Measurements from ENCODE around the gene ZIC2.

Gene ZIC2

DNA sequence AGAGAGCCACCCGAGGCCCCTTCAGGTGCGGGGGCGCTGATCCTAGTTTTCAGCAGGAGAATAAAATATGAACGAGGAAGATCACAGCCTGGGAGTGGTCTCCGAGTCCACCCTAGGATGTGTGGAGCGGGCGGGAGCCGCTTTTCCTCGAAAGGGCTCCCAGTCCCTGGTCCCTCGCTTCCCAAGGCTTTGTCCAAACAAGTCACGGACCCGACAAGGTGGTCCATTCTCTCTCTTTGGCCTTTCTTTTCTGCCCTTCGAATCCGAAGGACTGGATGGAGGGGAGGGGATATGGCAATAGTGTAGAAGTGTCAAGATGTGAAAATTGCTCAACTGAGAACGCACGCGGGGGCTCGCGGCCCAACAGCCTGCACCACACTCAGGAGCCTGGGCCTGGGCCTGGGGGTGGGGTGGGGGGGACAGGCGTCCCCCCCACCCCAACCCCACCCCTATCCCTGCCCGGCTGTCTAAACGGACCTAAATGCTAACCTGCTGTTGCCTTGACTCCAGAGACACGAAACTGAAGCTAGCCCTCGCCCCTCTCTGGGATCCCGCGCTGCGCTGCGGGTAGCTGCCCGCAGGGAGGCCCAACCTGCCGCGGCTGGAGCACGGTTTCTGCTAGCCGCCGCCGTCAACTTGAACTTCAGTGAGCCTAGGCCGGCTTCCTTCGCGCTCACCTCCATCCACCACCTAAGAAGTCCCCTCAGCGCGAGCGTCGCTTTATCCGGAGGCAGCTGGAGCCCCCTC, 7.1 kb downstream of the ZIC2 start:
- TF ChIP-seq, protein P1, sequence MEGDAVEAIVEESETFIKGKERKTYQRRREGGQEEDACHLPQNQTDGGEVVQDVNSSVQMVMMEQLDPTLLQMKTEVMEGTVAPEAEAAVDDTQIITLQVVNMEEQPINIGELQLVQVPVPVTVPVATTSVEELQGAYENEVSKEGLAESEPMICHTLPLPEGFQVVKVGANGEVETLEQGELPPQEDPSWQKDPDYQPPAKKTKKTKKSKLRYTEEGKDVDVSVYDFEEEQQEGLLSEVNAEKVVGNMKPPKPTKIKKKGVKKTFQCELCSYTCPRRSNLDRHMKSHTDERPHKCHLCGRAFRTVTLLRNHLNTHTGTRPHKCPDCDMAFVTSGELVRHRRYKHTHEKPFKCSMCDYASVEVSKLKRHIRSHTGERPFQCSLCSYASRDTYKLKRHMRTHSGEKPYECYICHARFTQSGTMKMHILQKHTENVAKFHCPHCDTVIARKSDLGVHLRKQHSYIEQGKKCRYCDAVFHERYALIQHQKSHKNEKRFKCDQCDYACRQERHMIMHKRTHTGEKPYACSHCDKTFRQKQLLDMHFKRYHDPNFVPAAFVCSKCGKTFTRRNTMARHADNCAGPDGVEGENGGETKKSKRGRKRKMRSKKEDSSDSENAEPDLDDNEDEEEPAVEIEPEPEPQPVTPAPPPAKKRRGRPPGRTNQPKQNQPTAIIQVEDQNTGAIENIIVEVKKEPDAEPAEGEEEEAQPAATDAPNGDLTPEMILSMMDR (IDR thresholded peaks at IDR 0.05): no peak
- H3K4me3 ChIP-seq: no peak overlapping the region
- H3K9me3 ChIP-seq: peaks cover 0 to 3% (median 0%) of the 10 kb centered on the region in 3 donors
- DNase-seq: no peak
- peaks cover 10 to 99% of the 10 kb centered on the region in 2 donors for H3K27me3 ChIP-seq
- H3K27ac ChIP-seq: no peak overlapping the region
- H3K36me3 ChIP-seq: no peaks in the 10 kb centered on the region
- intact Hi-C loops (cut with DNase I; ENCODE audit: low total_unique reads): no loop called here
- H3K4me1 ChIP-seq: peaks cover 0 to 32% (median 19%) of the 10 kb centered on the region in 4 donors

DNA sequence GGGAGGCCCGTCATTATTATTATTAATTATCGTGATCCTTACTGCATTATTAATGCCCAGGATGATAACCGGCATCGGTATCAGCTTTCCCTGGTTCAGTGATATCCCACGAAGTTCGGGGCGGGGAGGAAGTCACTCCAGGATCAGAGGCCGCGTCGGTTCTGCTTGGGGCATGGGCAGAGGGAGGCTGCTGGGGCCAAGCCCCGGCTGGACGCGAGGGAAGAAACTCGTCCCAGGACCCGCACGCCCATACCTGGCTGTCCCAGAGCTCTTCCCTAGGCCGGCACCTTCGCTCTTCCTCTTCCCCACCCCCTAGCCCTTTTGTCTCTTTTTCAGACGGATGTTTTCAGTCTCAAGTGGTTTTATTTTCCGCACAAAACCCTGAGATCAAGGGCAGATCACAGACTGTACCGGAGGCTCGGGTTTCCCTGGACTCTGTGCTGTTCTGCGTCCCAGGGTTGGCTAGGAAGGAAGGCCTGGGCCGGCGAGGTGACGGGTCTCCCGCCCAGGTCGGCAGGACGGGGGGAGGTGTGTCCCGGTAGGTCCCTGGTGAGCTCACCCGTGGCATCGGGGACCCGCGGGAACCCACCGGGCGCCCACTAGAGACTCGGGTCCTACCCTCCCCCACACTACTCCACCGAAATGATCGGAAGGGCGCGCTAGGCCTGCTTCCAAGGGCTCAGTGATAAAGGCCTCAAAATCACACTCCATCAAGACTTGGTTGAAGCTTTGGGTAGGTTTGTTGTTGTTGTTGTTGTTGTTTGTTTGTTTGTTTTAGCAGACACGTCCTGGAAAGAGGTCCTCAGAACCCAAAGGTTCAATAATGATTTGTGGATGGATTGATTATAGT, 7.9 kb downstream of the ZIC2 start:
- peaks cover 0 to 32% (median 19%) of the 10 kb centered on the region in 4 donors for H3K4me1 ChIP-seq
- H3K9me3 ChIP-seq: no peaks in the 10 kb centered on the region
- no peak overlapping the region for H3K27ac ChIP-seq
- H3K4me3 ChIP-seq: no peak overlapping the region
- intact Hi-C loops (cut with DNase I; ENCODE audit: low total_unique reads): loop anchor here (5.0 kb wide), 1 partner anchor 32 kb away; no protein-coding TSS in a partner anchor
- peaks cover 7 to 99% of the 10 kb centered on the region in 2 donors for H3K27me3 ChIP-seq
- TF ChIP-seq, protein P1 (IDR thresholded peaks at IDR 0.05): no peak
- no peak for DNase-seq
- H3K36me3 ChIP-seq: no peaks in the 10 kb centered on the region

DNA sequence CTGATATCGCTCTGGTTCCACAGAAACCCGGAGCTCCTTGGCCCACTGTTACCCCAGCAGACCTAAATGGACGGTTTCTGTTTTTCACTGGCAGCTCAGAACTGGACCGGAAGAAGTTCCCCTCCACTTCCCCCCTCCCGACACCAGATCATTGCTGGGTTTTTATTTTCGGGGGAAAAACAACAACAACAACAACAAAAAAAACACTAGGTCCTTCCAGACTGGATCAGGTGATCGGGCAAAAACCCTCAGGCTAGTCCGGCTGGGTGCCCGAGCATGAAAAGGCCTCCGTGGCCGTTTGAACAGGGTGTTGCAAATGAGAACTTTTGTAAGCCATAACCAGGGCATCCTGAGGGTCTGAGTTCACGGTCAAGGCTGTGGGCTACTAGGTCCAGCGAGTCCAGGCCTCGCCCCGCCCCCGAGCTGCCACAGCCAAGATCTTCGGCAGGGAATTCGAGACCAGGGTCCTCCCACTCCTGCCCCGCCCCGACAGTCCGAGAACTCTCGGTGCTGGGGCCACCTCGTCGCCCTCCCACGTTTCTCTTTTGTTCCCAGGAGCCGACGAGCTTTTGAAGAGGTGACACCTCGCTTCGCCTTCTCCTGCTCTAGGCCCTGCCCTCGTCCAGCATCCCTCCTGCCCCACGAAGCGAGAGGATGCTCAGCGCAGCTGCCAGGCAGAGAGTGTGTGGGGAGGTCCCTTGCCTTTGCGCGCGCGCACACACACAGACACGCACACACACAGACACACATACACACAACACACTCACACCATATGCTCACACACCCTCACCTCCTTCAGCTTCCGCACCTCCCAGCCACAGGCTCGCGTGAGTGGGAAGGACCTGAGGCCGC, 8.8 kb downstream of the ZIC2 start:
- no peak for DNase-seq
- Histone ChIP-seq H3K4me1 (peaks cover 0 to 25% (median 18%) of the 10 kb centered on the region in 4 donors), H3K9me3 (no peaks in the 10 kb centered on the region), H3K27me3 (peaks cover 0 to 100% of the 10 kb centered on the region in 2 donors), H3K36me3 (no peaks in the 10 kb centered on the region), H3K27ac (no peak overlapping the region), H3K4me3 (no peak overlapping the region)
- TF ChIP-seq, protein P1 (IDR thresholded peaks at IDR 0.05): no peak
- intact Hi-C loops (cut with DNase I; ENCODE audit: low total_unique reads): loop anchor here (5.0 kb wide), 1 partner anchor 33 kb away; no protein-coding TSS in a partner anchor

DNA sequence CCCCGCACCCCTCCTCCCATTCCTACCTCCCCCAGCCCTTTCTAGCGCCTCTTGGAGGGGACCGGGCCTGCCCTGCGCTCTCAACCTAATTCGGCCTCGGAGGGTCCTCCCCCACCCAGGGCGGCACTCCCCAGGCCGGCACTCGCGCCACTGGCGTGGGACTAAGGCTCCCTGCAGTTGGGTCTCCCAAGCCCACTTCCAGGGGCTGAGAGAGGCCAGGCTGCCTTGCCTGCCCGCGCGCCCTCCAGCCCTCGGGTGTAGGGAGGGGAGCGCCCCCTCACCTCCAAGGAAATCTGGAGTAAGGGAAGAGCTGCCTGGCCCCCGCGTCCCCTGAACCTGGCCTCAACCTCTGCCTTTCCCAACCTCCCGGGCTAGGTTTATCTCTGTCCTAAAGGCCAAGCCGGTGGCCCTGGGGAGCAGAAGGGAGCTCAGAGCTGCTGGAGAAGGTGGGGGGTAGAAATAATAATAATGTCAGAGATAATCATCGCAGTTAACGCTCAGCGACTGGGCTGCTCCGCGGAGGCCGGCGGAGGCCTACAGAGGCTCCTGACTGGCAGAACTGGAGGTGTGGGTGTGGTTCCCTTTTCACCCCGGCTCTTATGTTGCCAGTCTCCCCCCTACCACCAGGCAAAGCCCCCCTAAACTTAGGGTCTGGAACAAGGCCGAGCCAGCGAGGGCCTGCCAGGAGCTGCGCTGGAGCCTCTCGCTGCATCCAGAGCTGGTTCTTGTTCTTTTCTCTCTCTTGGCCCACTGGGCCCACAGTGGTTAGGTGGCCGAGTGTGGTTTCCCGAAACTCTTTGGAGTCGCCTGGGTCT, 9.6 kb downstream of the ZIC2 start:
- TF ChIP-seq, protein P1 (IDR thresholded peaks at IDR 0.05): no peak
- Histone ChIP-seq H3K9me3 (no peaks in the 10 kb centered on the region), H3K36me3 (no peaks in the 10 kb centered on the region), H3K4me1 (peaks cover 0 to 25% (median 18%) of the 10 kb centered on the region in 4 donors), H3K27me3 (peaks cover 0 to 100% of the 10 kb centered on the region in 2 donors), H3K27ac (no peak overlapping the region), H3K4me3 (no peak overlapping the region)
- DNase-seq: no peak
- intact Hi-C loops (cut with DNase I; ENCODE audit: low total_unique reads): loop anchor here (5.0 kb wide), 1 partner anchor 34 kb away; no protein-coding TSS in a partner anchor

Data from tibial artery (tissue), 4 donors.